HuH-7.5 (cell line): ENCODE data around the gene ARHGEF3.

Experiments used
- DNase-seq: peaks from one replicate; pipeline ENCODE4 v3.0.0; 2011; ENCODE audit warnings: low spot score

Gene ARHGEF3

DNA sequence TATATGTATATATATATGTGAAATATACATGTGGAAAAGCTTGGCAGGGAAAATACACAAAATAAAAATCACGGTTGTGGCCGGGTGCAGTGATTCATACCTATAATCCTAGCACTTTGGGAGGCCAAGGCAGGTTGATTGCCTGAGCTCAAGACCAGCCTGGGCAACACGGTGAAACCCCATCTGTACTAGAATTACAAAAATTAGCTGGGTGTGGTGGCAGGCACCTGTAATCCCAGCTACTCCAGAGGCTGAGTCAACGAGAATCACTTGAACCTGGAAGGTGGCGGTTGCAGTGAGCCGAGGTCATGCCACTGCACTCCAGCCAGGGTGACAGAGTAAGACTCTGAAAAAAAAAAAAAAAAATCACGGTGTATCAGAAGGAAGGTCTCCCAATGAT, 20.8 kb upstream of the ARHGEF3 start:
- DNase-seq = no peak

DNA sequence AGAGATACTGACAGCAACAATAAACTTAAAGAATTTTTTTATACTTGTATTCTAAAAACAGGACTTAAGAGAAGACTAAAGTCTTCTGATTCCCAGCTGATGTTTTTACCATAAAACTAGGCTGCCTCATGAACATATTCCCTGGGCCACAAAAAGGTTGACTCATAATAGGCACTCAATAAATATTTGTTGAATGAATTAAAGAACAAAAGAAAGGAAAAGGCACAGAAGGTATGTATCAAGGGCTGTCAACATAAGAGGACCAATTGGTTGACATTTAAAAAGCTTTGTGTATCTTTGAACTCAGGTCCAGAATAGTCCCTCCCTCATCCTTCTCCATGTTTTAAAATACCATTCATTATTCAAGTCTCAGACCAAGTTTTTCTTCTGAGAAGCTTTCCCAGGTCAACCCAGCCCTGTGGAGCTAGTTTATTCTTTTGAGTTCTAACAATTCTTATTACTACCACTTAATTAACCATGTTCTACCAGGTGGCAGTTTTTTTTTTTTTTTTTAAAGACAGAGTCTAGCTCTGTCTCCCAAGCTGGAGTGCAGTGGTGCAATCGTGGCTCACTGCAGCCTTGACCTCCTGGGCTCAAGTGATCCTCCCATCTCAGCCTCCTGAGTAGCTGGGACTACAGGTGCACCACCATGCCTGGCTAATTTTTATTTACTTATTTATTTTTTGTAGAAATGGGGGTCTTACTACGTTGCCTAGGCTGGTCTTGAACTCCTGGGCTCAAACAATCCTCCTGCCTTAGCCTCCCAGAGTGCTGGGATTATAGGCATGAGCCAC, 17.5 kb upstream of the ARHGEF3 start:
- DNase-seq = no peak

DNA sequence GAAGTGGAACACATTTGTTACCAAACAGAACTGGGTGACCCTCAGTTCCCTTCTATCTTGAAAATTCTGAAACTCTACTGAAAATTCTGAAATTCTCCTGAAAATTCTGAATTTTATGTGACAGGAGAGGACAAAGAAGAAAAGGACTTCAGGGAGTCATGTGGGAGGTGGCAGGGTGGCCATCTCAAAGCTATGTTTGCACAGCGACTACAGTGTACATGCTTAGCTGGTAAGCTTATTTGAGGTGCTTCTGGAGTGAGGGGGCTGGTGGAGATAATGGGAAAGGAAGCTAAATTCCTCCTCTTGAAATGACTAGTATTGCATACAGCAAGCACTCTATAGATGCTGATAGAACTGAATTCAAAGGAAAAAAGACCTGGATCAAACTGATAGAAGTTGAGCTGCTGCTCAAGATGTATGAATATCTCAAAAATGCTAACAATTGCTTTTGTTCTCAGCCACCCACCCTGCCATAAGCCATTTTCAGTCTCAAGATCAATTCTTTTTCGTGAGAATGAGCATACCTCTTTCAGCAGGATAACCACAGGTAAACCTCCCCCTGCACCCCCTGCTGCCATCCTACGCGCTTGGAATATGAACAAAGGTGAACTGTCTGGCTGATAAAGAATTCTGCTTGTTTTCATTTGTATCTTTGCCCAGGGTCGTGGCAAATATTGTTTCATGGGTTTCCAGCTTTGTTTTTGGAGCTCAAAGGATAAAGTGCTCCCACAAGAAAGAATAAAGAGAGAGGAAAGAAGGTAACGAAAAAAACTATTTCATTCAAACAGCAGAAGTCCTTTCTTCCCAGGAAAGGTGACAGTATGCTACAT, 16.6 kb upstream of the ARHGEF3 start:
- no peak for DNase-seq

DNA sequence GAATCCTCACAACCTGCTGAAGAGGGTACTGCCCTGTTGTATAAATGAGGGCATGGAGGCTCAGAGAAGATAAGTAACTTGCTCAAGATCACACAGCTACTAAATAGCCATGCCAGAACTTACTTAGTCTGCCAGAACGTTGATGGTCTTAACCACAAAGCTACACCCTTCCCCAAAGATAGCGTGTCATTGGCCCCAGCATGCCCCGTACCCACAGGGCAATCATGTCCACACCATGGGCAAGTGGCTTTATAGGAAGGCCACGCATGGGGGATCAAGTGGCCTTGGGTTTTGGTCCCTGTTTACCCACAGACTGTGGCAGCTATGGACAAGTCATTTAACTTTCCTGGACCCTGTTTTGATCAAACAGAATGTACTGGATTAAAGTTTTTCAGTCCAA, 15.9 kb upstream of the ARHGEF3 start:
- no peak for DNase-seq

DNA sequence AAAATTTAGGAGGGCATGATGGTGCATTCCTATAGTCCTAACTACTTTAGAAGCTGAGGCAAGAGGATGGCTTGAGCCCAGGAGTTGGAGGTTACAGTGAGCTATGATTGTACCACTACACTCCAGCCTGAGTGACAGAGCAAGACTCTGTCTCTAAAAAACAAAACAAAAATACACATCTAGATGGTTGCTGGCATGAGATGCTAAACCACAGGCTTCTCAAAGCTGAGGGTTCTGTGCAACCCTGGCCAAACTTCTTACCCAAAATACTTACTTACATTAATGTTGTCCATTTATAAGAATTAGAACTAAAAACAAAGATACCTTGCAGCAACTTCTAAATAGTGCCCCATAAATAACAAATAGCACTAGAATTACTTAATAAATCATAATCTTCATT, 14.3 kb upstream of the ARHGEF3 start:
- no peak for DNase-seq

DNA sequence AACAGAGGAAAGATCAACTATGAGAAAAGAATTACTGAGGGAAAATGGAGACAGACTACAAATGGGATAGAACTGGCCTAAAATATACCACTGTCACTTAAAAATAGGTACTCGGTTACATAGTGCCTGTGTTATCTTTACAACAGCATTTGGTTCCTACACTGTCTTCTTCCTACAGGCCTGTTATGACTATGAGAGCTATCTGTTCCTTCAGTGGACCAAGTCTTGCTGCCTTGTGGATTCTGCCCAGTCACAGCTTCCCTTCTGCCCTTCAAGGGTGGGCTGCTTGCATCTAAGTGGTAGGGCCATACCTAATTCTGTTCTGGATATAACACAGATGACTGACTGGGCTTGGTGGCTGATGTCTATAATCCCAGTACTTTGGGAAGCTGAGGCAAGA, 13.8 kb upstream of the ARHGEF3 start:
- no peak for DNase-seq

DNA sequence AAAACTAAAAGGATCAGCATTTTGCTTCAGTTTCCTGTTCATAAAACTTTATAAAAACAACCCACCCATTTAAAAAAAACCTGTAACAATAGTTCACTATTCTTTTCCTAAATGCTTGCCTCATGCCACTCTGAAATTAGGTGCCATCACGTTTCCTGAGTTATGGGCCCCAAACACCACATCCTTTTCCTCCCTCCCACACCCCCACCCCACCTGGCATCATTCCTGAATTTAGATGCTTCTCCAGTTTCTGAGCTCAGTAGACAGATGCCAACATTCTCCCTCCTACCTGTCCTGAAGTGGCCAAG, 11.9 kb upstream of the ARHGEF3 start:
- DNase-seq = no peak

DNA sequence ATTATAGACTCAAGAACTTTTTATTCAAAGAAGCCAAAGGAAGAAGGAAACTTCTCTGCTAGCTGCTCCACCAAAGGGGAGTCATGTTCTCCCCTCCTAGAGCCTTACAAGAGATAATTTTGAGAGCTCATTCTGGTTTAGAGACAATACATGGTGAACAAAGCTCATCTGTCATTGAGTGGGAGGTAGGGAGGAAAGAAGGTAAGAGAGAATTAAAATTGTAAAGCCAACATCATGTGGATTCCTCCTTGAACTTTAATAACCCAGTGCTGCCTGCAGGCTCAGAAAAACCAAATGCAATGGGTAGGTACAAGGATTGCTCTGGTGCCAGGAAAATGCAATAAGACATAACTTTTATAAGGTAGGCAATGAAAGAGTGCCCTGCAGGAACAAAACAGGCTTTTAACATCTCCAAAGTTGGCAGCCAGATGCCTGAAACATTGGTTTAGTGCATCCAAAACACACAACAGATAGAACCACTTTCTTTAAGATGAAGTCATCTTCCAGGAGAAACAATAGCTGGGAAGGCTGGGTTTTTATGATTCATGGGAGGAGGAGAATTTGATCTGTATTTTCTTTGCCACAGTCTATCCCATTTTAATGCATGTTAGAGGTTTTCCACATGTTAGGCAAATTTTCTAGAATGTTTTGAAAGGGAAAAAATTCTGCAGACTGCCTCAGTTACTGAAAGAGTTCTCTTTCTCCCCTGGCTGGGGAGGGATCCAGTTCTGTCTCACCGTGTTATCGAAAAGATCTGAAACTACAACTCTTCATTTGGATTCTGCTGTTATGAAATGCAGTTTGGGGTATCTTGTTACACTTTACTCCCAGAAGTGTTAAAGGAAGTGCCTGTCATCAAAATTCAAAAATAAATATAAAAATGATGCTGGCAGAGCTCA, 11.3 kb upstream of the ARHGEF3 start:
- no peak for DNase-seq

DNA sequence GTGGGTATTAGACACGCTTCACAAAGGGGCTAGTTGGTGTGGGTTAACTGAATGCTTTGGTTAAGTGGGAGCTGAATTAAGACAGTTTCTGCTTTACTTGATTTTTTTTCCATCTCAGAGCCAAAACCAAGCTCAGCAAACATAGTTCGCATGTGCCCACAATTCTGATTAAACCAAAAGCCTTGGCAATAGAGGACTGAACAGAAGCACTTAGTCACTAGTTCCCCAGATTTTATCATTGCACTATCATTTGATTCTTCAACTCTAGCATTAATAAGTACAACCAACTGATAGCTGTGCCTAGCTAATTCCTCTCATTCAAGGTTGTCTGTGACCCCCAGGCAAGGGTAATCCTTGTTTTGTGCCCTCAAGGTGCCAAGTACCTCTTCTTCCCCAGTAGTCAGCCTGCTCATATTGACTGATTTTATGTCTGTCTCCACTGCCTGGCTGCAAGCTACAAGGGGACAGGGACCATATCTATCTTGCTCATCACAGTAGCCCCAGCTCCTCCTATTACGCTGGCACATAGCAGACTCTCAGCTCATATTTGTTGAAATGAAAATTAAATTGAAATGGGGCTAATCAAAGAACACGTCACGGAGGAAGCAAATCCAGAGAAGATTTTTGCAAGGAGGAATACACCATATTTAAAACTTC, 9.9 kb upstream of the ARHGEF3 start:
- no peak for DNase-seq

DNA sequence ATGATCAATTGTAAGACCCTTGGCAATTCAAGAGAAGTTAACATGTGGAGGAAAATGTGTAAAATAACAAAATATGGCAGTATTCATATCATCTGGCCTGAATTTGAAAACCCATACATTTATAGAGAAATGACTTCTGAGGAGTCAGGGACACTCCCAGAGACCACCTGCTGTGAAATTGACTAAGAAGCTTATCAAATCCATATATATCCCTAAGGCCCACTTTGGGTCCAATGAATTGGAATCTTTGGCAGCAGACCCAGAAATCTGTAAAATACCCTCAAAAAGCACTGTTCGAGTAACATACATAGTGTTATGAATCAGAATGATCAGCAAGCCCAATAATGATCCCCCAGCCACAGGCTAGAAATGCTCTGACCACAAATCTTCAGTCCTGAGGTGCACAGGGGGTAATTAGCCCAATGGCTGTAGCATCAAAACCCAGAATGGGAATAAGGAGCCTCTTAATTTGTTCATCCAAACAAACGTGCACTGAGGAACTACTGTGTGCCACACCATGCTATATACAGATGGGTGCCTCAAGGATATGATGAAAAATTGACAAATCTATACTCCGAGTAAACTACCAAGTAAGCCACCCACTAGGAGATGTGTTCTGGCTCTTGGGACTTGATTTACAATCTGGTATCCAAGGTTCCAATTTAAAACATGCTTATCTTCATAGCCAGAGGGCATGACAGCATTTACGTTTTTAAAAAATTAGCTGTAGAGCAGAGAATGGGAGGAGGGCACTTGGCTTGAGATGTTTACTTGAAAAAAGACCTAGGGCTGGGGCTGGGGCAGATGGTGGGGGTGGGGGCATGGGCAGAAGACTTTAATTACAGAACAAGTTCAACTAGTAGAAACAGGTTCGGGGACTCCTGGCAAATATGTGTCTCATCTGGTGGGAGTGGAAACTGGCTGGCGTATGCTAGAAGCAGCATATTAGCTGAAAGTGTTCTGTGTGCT, 9.1 kb upstream of the ARHGEF3 start:
- DNase-seq = no peak

DNA sequence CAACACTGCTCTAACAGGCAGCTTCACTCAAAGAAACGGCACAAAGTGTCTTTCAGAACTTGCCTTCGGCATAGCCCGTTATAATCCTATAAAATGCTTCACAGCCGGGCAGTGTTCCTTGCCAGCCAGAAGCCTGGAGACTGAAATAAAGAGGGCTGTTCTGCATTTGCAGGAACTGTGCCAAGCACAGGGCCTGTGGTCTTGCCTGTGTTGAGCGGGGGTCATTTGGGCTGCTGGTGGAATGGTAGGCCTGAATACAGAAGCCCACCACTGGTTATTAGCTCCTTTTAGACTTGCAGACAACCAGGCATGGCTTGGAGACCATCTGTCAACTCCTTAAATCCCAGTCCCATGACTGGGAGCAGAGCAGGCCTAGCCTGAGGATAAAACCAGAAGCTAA, 4.7 kb upstream of the ARHGEF3 start:
- no peak for DNase-seq

DNA sequence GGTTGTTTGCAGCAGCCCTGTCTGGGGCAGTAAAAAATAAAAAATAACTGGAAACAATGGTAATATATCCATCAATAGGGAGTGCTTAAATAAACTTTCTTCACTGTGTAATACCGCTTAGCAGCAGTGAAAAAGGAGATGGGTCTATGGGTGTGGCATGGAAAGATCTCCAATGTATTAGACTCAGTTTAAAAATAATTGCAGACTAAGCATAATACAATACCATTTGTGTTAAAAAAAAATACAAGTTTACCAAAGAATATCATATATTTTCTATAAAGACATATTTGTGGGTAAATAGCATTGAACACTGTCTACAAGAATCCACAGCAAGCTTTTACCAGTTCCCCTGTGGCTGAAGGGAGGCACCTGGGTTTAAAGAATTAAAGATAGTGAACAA, 1.0 kb upstream of the ARHGEF3 start:
- no peak for DNase-seq

DNA sequence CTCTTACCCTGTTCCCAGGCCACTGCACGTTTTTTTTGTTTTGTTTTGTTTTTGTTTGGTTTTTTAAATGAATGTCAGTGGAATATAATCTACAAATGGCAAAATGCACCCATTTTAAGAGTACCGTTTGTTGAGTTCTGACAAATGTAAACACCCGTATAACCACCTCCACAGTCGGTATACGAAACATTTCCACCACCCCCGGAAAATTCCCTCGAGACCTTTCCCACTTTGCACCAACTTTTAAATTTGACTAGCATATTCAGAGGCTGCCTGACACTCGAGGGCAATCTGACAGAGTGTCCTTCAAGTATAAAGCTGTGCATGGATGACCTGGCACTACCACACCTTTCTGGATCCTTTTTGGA, 613 bp upstream of the ARHGEF3 start:
- no peak for DNase-seq

DNA sequence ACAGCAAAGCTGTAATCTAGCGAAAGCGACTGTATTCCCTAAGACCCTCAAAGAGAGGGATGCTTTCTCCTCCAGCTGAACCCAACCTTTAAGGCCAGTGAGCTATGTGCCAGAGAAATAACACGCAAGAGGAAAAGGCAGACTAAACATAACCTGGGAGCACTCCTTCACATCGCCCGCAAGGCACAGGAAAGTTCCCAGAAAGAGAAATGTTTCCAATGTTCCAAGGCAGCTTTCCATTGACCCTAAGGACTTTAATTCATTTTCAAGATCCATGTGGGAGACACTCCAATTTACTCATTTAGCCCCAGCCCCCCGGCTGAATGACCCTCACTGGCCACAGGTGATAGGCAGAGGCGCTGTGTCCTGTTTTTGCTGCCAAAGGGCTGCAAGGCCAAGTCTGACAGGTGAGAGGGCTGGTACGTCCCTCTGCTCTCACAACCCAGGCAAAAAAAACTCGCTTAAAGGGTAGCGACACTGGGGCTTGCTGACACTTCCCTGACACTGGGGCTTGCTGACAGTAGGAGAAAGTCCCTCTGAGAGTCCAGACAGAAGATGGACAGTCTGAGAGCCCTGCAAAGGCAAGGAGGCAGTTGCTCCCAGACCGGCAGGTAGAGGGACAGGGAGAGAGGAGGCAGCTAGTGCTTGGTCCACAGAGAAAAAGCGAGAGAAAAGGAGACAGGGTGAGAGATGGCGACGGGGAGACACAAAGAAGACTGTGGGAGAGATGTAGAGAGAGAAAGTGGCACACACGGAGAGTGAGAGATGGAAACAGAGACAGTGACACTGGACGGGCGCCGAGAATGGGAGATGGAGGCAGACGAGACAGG, 702 bp downstream of the ARHGEF3 start:
- no peak for DNase-seq

DNA sequence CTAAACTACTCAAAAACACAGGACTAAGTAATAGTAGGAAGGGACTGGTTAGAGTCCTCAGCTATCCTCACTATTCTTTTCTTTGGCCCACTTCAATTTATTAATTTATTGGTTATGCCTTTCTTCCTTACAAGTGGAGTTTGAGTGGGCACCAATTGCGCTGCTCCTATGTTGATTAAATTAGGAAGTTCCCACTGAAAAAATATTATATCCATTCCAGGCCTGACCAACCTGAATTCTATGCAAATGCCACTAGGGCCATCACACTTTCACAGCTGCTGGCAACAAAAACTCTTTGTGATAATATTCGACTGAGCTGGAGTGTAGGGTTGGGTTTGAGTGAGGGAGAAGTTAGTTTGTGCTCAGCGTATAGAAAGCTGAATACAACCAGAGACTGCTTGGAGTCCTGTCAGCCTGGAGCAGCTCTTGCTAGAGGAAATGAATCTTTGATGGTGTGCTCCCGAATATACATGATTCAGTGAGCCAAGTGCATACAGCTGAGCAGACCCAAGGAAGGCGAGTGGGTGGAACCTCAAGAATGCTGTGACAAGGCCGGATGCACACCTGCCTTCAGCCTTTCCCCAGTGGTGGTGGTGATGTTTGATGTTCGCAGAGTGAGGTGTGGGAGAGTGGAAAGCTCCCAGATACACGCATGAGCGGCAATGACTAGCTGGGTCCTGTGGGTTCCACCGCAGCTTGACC, 1.5 kb downstream of the ARHGEF3 start:
- no peak for DNase-seq

DNA sequence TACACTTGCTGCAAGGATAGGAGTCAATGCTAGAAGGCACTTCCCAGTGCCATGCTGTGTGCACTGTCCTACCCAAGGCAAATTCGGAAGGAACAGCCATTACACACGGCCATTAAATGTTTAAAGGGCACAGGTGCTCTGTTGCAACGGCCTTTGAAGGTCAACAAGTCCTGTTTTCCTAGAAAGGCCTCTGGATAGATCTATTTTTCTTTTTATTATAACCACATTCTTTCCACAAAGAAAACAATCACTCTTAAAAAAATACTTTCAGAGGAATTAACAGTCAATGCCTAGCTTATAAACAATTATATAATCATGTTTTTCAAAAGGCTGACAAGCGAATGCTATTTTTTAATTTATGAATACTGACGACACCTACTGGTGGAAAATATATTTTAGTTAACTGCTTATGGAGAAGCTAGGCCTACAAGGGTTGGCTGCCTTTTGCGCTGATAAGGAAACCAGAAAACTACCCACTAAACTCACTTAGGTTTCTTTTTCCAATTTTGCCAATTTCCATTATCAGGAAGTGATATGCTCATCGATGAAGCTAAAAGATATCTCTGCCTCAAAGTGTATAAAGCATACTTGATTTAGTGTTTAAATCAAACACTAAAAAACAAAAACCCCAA, 2.4 kb downstream of the ARHGEF3 start:
- no peak for DNase-seq

DNA sequence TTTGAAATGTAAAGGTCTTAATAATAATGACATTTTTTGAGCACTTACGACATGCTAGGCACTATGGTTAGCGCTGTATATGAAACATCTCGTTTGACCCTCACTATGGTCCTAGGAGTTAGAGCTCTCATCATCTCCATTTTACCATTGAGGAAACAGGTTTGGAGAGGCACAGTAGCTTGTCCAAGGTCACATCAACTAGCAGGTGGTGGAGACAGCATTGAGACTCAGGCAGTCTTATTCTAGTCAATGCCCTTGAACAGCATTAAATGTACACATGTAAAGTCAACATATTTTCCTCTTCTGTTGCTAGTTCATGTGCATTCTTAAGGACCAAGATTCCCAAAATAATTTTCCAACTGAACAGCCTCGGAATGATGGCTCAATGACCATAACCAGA, 4.8 kb downstream of the ARHGEF3 start:
- DNase-seq = no peak

DNA sequence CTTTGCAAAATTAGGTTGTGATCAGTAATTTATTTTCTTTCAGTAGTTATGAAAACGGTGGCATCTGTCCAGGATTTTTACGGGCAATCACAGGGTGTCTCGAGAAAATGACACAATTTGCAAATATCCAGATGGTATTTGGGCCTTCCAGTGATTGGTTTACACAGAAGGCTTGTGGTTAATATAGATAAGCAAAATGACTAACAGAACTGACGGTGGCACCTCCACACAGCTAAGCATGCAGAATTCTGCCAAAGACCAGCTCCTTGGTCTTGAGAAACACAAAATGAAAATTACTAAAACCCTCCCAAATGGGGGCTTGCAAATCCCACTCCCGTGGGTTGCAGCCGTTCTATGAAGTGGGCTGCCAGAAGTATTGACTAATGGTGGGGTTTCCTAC, 5.5 kb downstream of the ARHGEF3 start:
- no peak for DNase-seq

DNA sequence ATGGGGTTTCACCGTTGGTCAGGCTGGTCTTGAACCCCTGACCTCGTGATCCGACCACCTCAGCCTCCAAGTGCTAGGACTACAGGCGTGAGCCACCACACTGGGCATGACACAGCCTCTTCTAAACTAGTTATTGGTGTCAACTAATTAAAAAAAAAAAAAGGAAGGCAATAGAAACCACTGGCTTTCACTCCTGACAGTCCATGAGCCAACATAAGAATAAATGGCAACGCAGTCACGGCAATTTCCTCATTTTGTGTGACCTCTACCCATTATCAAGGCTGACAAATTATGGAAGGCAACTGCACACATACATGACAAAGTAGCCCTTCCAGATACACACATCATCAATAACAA, 5.9 kb downstream of the ARHGEF3 start:
- DNase-seq = no peak
